Transverse colon (tissue), 4 donors: ENCODE results near the gene RPS14. TPM values are rescaled to one million over a fixed set of nuclear protein-coding genes. Genes with fewer than 3 reads are reported as not detected.
A peak's percentile ranks its signal among the peaks of the same experiment; 100 is the strongest.

Experiments
- DNase-seq: peaks from one replicate; pipeline ENCODE4 v3.0.0-alpha.2; 2019
- H3K27ac ChIP-seq, 4 donors: fragments of 200-600 bp; sonication (generic); 2 replicates each; pipeline ENCODE4 v1.5.1; 2016 to 2018; ENCODE audit warnings: inconsistent platforms in 4 of 4
- H3K27me3 ChIP-seq: fragments of 200-600 bp; sonication (generic); 2 replicates; pipeline ENCODE4 v1.5.1; 2017; ENCODE audit warnings: inconsistent platforms
- H3K36me3 ChIP-seq, 4 donors: fragments of 200-600 bp; sonication (generic); 2 replicates each; pipeline ENCODE4 v1.5.1; 2017 to 2019; ENCODE audit warnings: inconsistent platforms in 4 of 4
- H3K4me1 ChIP-seq, 4 donors: fragments of 200-600 bp; sonication (generic); 2 replicates each; pipeline ENCODE4 v1.5.1; 2017 to 2020; ENCODE audit warnings: inconsistent platforms in 4 of 4
- H3K4me3 ChIP-seq, 4 donors: fragments of 200-600 bp; sonication (generic); 1 replicate in 1 of 4; 2 replicates in 3 of 4; pipeline versions ENCODE4 v1.5.1 to v1.6.1; 2017 to 2019; ENCODE audit warnings: inconsistent platforms in 4 of 4
- H3K9me3 ChIP-seq, 2 donors: fragments of 200-600 bp; sonication (generic); 2 replicates each; pipeline ENCODE4 v1.5.1; 2017 to 2019; ENCODE audit warnings: inconsistent platforms in 2 of 2
- CTCF ChIP-seq, 5 experiments: fragments of 200-600 bp in 3 of 5; fragments of 450-650 bp in 2 of 5; sonication (generic) in 3 of 5; IDR thresholded peaks; 1 replicate in 2 of 5; 2 replicates in 3 of 5; pipeline ENCODE4 v1.5.1; 2016 to 2017; ENCODE audit warnings: antibody characterized with exemption in 5 of 5, inconsistent platforms in 3 of 5, mild to moderate bottlenecking in 2 of 5, moderate library complexity in 1 of 5
- EP300 ChIP-seq: sonication (generic); formaldehyde crosslinking; IDR thresholded peaks from one replicate; pipeline ENCODE4 v1.6.1; 2017; ENCODE audit warnings: antibody characterized with exemption, low read depth
- POLR2A ChIP-seq: fragments of 450-650 bp; IDR thresholded peaks from one replicate; pipeline ENCODE4 v1.6.1; 2016; ENCODE audit warnings: antibody characterized with exemption, mild to moderate bottlenecking, moderate library complexity
- POLR2AphosphoS5 ChIP-seq, 3 donors: sonication (generic); formaldehyde crosslinking; IDR thresholded peaks; one replicate each; pipeline ENCODE4 v1.6.1; 2016; ENCODE audit warnings: antibody characterized with exemption in 3 of 3
- WGBS, 2 donors: methylation state at CpG; one replicate each; pipeline ENCODE4 v1.1.5; 2018; ENCODE audit warnings: low coverage in 1 of 2; 5-methylcytosine and 5-hydroxymethylcytosine counted together
- in situ Hi-C, 4 donors: fragments of 200-750 bp; cut with MboI; loops; one replicate each; pipeline versions ENCODE4 v1.15.0 to v1.15.1; 2017; ENCODE audit warnings: low sequenced_read_pairs in 3 of 4, low pct_ligation_motif_present in 1 of 4, low pct_unique_long_range_greater_than_20kb in 1 of 4
- intact Hi-C: fragments of 100-400 bp; cut with DNase I; formaldehyde crosslinking; loops from one replicate; pipeline ENCODE4 v1.15.1; 2023; ENCODE audit warnings: low total_unique reads
- total RNA-seq, 4 donors: library from RNA; depleted of rRNA; stranded (reverse); fragments of >200 nt; gene quantifications; one replicate each; pipeline ENCODE4 v1.1.0, GENCODE V29; 2016

RPS14 gene
- total RNA-seq, 4 donors from 2014 or later = 1,179 to 2,387 (median 1,878) TPM

DNA sequence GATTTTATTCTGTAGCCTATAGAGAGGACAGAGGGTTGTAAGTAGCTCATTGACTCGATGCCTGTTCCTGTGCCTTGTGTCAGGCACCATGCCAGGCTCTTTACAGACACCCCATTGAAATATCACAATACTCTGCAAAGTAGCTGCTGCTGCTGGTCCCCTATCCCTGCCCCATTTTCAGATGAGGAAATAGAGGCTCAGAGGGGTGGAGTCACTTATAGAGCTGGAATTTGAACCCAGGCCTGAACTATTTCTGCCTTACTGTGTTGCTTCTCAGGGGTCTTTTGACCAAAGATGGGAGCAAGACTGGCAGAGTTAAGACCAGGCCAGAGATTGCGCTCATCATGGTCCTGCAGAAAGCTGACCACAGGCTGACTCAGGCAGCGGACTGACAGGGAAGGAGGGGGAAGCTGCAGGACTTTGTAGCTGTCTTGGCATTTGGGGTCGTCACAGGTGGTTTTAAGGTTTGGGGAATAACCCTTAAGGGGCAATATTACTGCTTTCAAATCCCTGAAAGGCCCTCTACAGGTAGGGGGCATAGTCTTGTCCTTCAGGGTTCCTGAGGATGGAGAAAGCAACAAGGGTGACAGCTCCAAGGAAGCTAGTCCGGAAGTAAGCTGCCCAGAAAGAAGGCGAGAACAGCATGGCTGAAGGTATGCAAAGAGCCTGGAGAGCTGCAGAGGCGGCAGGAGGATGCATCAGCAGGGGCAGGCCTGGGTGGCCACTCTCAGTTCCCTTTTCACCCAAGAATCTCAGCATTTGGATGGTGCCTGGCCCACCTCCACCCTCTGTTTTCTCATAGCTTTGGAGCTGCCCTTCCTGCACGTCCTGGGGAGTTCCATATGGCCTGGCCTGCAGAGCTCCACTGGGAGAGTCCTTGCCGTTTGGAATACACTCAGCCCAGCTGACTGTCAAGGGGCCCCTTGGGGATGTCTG is 40.1 kb upstream of the RPS14 start:
- Histone ChIP-seq H3K36me3 (no peaks in the 10 kb centered on the region), H3K4me3 (no peak overlapping the region), H3K9me3 (no peaks in the 10 kb centered on the region), H3K4me1 (peaks cover 38 to 65% (median 52%) of the 10 kb centered on the region in 4 donors), H3K27ac (peak overlapping the region; percentile 90 to 95 (median 94)), H3K27me3 (no peaks in the 10 kb centered on the region)
- peak; percentile 60 for DNase-seq
- WGBS, 2 donors = 50 to 100% methylated on average over 1 to 9 of the region's 9 CpGs
- TF ChIP-seq CTCF (IDR thresholded peaks at IDR 0.05) (no peak), POLR2A (no peak), POLR2AphosphoS5 (IDR thresholded peaks at IDR 0.05) (no peak), EP300 (no peak)
- intact Hi-C loops = loop anchor here (5.0 to 10.0 kb wide), 2 partner anchors 55 to 518 kb away; no protein-coding TSS in a partner anchor
- in situ Hi-C loops = no loop called here

GRCh38 chr5:150488519-150489359 is 39.2 kb upstream of the RPS14 start:
- Histone ChIP-seq H3K27ac (peak overlapping the region; percentile 90 to 95 (median 94)), H3K36me3 (no peaks in the 10 kb centered on the region), H3K4me3 (no peak overlapping the region), H3K9me3 (no peaks in the 10 kb centered on the region), H3K27me3 (no peaks in the 10 kb centered on the region), H3K4me1 (peaks cover 38 to 65% (median 52%) of the 10 kb centered on the region in 4 donors)
- intact Hi-C loops = loop anchor here (10.0 kb wide), 1 partner anchor 56 kb away; no protein-coding TSS in a partner anchor
- peak; percentile 49 for DNase-seq
- in situ Hi-C loops = no loop called here
- WGBS, 2 donors = 68 to 75% methylated on average over 4 to 11 of the region's 11 CpGs
- TF ChIP-seq POLR2AphosphoS5 (IDR thresholded peaks at IDR 0.05) (peak in 1 of 3 donors; percentile 38), EP300 (no peak)

DNA sequence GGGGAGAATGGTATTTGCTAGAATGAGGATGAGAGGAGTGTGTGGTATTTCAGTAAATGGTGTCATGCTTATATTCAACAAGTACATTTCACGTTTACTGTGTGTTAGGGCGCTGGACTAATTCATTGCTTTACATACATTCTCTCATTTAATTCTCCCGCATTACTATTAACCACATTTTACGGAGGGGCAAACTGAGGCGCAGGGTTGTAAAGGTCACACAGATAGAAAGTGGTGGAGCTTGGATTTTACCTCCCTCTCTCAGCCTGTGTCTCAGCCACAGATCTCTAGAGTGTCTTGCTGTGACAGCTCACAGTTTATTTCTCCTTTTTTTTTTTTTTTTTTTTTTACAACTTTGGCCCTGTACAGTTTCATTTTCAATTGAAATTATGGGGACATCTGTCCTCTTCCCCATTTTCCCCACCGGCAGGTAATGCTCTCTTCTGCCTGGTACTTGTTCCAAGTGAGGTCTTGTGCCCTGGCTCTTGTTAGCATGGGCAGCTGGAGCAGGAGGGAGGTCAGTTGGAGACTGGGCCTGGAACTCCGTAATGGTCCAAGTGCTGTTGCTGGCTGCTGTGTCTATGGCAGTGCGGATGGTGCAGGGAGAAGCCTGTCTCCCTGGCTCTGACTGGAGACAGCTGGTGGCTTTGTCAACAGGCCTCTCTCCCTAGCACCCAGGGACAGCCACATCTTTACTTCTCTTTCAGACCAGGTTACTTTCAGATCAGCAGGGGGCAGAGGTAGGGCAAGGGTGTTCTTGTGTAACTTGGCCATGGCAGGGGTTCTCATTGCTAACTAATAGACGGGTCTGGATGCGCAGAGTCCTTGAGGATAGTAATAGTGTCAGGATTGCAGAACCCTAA is 37.9 kb upstream of the RPS14 start:
- intact Hi-C loops = loop anchor here (10.0 kb wide), 1 partner anchor 57 kb away; no protein-coding TSS in a partner anchor
- Histone ChIP-seq H3K4me1 (peaks cover 38 to 65% (median 51%) of the 10 kb centered on the region in 4 donors), H3K9me3 (no peaks in the 10 kb centered on the region), H3K4me3 (peak overlapping the region in 3 of 4 donors; percentile 62 to 94 (median 89)), H3K36me3 (no peaks in the 10 kb centered on the region), H3K27me3 (no peaks in the 10 kb centered on the region), H3K27ac (peak overlapping the region; percentile 90 to 95 (median 94))
- 0 to 31% methylated on average over 1 to 10 of the region's 10 CpGs for WGBS, 2 donors
- in situ Hi-C loops = no loop called here
- TF ChIP-seq CTCF (IDR thresholded peaks at IDR 0.05) = peak in 1 of 5 experiments; percentile 25
- TF ChIP-seq POLR2A = no peak
- peak; percentile 46 for DNase-seq
